Measurements from ENCODE around the gene AGPAT3.

AGPAT3 gene

DNA sequence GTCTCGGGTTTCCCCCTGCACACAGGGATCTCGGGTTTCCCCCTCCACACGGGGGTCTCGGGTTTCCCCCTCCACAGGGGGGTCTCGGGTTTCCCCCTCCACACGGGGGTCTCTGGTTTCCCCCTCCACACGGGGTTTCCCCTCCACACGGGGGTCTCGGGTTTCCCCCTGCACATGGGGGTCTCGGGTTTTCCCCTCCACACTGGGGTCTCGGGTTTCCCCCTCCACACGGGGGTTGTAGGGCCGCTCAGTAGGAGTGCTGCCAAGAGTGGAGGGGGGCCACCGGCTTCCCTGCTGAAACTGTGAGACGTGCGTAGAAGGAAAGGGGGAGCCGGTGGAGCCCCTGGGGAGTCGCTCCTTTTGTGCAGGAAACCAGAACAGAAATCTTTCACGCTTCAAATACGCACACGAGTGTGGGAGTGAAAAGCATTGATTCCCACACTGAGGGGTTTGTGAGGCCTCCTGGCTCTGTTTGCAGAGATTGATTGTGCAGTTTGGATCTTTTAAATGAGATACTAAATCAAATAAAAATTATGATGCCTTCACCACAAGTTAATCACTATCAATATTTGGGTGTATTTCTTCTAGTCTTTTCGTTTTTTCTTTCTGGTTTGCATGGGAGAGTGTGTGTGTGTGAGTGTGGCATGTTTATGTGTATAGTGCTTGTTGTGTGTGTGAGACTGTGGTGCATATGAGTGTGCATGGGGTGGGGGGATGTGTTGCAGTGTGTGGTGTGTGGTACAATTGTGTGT is 92.8 kb downstream of the AGPAT3 start:
- DNase-seq (ENCODE audit: low read depth): no peak

DNA sequence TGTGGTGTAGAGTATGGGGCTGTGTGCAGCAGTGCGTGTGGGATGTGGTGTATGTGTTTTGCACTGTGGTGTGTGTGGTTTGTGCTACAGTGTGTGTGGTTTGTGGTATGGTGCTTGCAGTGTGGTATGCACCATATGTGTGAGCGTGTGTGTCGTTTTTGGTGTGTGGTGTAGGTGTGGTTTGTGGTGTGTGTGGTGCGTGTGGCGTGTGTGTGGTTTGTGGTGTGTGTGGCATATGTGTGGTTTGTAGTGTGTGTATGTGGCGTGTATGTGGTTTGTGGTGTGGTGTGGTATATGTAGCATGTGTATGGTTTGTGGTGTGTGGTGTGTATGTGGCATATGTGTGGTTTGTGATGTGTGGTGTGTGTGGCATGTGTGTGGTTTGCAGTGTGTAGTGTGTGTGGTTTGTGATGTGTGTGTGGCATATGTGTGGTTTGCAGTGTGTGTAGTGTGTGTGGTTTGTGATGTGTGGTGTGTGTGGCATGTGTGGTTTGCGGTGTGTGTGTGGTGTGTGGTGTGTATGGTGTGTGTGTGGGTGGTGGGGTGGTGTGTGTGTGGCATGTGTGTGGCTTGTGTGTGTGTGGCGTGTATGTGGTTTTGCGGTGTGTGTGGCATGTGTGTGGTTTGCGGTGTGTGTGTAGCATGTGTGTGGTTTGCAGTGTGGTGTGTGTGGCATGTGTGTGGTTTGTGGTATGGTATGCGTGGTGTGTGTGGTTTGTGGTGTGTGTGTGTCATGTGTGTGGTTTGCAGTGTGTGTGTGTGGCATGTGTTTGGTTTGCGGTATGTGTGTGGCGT is 93.5 kb downstream of the AGPAT3 start:
- no peak for DNase-seq (ENCODE audit: low read depth)

DNA sequence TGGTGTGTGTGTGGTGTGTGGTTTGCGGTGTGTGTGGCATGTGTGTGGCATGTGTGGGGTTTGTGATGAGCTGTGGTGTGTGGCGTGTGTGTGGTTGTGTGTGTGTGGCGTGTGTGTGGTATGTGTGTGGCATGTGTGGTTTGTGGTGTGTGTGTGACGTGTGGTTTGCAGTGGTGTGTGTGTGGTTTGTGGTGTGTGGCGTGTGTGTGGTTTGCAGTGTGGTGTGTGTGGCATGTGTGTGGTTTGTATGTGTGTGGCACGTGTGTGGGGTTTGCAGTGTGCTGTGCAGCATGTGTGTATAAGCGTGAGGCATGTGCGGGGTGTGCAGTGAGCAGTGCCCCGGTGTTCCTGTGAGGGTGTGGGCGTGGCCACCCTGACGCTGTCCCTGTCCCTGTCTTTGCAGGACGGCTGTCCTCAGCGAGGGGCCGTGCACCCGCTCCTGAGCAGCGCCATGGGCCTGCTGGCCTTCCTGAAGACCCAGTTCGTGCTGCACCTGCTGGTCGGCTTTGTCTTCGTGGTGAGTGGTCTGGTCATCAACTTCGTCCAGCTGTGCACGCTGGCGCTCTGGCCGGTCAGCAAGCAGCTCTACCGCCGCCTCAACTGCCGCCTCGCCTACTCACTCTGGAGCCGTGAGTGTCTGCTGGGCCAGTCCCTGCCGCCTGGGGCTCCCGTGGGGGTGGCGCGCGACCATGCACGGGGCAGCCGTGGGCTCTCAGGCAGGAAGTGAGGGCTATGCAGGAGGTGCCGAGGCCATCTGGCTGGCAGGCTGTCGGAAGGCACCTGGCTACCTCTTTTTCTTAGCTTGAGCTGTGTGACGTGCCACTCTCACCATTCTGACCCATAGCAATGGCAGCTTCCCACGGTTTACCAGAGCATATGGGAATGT is 94.5 kb downstream of the AGPAT3 start:
- no peak for DNase-seq (ENCODE audit: low read depth)

DNA sequence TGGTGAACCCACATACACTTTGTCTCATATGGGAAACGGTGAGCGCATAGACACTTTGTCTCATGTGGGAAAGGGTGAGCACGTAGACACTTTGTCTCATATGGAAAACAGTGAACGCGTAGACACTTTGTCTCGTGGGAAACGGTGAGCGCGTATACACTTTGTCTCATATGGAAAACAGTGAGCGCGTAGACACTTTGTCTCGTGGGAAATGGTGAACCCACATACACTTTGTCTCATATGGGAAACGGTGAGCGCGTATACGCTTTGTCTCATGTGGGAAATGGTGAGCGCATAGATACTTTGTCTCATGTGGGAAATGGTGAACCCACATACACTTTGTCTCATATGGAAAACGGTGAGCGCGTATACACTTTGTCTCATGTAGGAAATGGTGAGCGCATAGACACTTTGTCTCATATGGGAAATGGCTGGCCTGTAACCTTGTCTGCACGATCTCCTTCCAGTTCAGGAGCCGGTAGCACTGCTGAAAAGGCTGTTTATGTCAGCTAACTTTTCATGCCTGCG is 96.4 kb downstream of the AGPAT3 start:
- peak; percentile 11 for DNase-seq (ENCODE audit: low read depth)

DNA sequence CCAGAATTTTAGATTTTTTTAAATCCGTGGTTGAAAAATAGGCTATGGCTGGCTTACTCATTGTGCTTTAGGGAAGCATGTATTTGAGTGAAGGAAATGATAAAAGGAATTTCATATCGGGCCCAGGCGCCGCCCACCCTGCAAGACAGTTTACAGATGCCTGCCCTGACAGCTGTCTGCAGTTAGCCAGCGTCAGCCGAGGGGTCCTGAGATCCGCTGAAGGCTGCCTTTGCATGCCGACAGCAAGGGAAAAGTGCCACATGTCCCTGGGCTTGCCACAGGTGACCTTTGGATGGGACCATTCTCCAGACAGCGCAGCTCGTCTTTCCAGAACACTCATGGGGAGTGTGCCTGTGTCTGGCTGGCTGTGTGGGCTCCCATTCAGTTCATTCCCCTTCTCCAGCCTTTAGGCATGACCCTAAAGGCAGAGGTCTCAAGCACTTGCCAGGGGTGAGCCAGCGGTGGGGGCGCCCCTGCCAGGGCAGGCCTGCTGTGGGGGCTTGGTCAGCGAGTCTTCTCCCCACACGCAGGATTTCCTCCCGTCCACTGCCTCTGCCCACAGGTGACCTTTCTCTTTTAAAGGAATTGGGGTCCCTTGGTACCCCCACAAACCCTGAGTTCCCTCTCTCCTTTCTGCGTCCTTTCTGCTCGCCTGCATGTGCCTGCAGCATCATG is 101.0 kb downstream of the AGPAT3 start:
- DNase-seq (ENCODE audit: low read depth): no peak

- no peak for DNase-seq (ENCODE audit: low read depth)
These were observed 102.0 kb downstream of the AGPAT3 start for GRCh38 chr21:43966946-43967512.

- no peak for DNase-seq (ENCODE audit: low read depth)
These were observed 103.0 kb downstream of the AGPAT3 start for GRCh38 chr21:43967981-43968380.

GRCh38 chr21:43968410-43969114 is 103.5 kb downstream of the AGPAT3 start:
- DNase-seq (ENCODE audit: low read depth): no peak

- no peak for DNase-seq (ENCODE audit: low read depth)
These were observed 104.1 kb downstream of the AGPAT3 start for GRCh38 chr21:43969115-43969444.

GRCh38 chr21:43970551-43970950 is 105.5 kb downstream of the AGPAT3 start:
- no peak for DNase-seq (ENCODE audit: low read depth)

- no peak for DNase-seq (ENCODE audit: low read depth)
These were observed 106.4 kb downstream of the AGPAT3 start for GRCh38 chr21:43971201-43971991.

GRCh38 chr21:43971992-43972255 is 106.9 kb downstream of the AGPAT3 start:
- DNase-seq (ENCODE audit: low read depth): no peak

DNA sequence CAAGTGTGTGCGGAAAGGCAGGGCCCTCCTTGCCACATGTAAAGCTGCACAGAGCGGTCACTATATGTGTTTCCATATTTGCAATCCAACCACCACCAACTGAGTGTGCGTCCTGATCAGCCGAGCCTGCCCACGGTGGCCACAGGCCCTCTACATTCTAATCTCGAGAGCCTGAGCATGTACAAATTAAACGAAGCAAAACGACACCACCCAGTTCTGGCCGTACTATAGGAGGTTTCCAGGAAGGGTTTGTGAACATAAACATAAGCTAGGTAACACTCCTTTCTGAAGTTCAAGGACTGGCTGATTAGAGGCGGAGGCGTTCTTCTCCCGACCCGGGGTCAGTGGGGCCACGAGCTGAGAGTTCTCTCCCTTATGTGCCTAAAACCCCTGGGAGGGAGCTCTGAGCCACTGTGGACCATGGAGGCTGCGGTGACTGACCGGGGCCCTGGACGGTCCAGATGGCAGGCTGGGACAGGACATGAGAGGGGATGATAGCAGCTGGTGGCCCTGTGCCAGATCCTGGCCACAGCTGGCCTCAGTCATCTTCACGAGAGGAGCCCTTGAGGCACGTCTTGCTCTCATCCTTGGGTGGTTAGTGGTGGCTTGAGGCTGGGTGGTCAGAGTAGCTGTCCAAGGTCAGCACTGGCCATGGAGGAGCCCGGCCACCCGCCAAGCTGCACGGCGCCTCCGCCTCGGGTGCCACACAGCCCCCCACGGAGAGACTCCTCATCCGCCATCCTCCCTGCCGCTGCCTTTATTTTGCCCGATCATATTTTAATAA is 108.0 kb downstream of the AGPAT3 start:
- no peak for DNase-seq (ENCODE audit: low read depth)

- no peak for DNase-seq (ENCODE audit: low read depth)
These were observed 108.6 kb downstream of the AGPAT3 start for GRCh38 chr21:43973634-43973955.

GRCh38 chr21:43974791-43975468 is 109.9 kb downstream of the AGPAT3 start:
- DNase-seq (ENCODE audit: low read depth): no peak

GRCh38 chr21:43975469-43976098 is 110.6 kb downstream of the AGPAT3 start:
- peak; percentile 69 for DNase-seq (ENCODE audit: low read depth)

GRCh38 chr21:43976661-43977060 is 111.6 kb downstream of the AGPAT3 start:
- no peak for DNase-seq (ENCODE audit: low read depth)

DNA sequence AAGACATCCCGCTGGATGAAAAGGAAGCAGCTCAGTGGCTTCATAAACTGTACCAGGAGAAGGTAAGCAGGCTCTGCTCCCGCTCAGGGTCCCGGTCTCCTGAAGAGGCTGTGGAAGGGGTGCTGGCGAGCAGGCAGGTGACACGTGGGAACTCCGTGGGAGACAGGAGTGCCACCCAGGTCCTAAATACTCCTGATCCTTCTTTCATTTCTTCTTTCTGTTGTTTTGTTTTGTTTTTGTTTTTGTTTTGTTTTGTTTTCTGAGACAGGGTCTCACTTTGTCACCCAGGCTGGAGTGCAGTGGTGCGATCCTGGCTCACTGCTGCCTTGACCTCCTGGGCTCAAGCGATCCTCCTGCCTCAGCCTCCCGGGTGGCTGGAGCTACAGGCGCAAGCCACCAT is 113.0 kb downstream of the AGPAT3 start:
- no peak for DNase-seq (ENCODE audit: low read depth)

- no peak for DNase-seq (ENCODE audit: low read depth)
These were observed 114.6 kb downstream of the AGPAT3 start for GRCh38 chr21:43979654-43980053.

Data from activated T-cell treated with anti-CD3 and anti-CD28 coated beads for 24 hours (primary cell).